ENCODE data around the gene DOCK3. TPM values are rescaled to one million over a fixed set of nuclear protein-coding genes. Genes with fewer than 3 reads are reported as not detected.

DOCK3 gene
- total and polyA plus RNA-seq, 10 of the 15 experiments (the other 5 are each of a cell fraction or from before 2014, with no cell fraction given), result 0.02 to 0.52 (median 0.04) TPM; not detected in 5

DNA sequence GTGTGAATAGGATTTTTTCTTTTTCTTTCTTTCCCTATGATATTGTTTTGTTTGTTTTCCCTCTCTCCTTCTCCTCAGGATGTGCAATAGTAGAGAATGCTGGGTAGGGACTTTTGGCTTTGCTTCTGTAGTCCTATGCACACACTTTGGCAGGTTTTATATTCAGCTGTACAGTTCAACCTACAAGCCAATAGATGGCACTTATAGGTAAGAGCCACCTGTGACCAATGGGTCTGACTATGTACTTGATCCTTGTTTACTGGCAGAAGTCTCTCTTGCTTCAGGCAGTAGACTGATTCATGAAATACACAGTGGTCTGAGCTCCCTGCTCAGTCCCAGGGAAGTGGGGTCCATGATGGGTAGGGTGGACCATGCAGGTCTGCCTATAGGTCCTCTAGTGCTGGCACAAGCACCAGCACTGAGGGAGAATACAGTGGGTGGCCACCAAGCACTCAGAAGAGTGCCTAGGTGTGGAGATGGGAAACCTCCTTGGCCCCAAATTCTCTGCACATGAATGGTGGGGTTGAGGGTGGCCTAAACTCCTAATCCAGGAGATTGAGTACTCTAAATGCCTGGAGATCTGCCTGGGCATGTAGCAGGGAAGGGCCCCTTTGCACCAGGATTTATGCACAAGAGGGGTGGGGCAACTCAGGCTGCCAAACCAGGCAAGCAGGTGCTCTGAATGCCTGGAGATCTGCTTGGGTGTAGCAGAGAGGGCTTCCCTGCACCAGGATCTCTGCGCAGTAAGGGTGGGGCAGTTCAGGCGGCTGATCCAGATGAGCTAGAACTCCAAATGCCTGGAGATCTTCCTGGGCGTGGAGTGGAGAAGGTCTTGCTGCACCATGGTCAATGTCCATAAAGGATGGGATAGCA is 176.1 kb downstream of the DOCK3 start (continued):
- no peak for TF ChIP-seq YBX1 (IDR thresholded peaks at IDR 0.05)
- TF ChIP-seq, protein P1, sequence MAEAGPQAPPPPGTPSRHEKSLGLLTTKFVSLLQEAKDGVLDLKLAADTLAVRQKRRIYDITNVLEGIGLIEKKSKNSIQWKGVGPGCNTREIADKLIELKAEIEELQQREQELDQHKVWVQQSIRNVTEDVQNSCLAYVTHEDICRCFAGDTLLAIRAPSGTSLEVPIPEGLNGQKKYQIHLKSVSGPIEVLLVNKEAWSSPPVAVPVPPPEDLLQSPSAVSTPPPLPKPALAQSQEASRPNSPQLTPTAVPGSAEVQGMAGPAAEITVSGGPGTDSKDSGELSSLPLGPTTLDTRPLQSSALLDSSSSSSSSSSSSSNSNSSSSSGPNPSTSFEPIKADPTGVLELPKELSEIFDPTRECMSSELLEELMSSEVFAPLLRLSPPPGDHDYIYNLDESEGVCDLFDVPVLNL (IDR thresholded peaks at IDR 0.05; ENCODE audit: low read depth, low read length), result no peak
- no peak for TF ChIP-seq EZH2 (IDR thresholded peaks at IDR 0.05; ENCODE audit: borderline replicate concordance, control insufficient read depth, low read depth, low read length)
- TF ChIP-seq ETV6 (conservative IDR thresholded peaks at IDR 0.05 in 1 of 2, IDR thresholded peaks at IDR 0.05 in 1 of 2; ENCODE audit: borderline replicate concordance in 1 of 2, low read depth in 1 of 2), result no peak
- TF ChIP-seq ATF7 (IDR thresholded peaks at IDR 0.05; ENCODE audit: low read depth), result no peak

DNA sequence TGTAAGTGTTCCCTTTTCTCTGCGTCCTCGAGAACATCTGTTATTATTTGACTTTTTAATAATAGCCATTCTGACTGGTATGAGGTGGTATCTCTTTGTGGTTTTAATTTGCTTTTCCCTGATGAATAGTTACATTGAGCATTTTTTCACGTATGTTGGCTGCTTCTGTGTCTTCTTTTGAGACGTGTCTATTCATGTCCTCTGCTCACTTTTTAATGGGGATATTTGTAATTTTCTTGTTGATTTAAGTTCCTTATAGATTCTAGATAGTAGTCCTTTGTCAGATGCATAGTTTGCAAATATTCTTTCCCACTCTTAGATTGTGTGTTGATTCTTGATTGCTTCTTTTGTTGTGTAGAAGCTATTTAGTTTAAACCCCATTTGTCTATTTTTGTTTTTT is 179.2 kb downstream of the DOCK3 start:
- Histone ChIP-seq H2AFZ (ENCODE audit: control insufficient read depth, low read depth, low read length) (no peak overlapping the region), H3K27me3 (replicated peaks in 1 of 2; ENCODE audit: control insufficient read depth in 2 of 2, insufficient read depth in 2 of 2, low read length in 1 of 2) (no peaks in the 10 kb centered on the region), H3K4me3 (no peak overlapping the region), H4K20me1 (ENCODE audit: control insufficient read depth, insufficient read depth) (no peaks in the 10 kb centered on the region), H3K27ac (ENCODE audit: control insufficient read depth, insufficient read depth) (no peak overlapping the region), H3K9ac (ENCODE audit: control insufficient read depth, insufficient read depth, low read length) (no peak overlapping the region), H3K4me1 (ENCODE audit: control insufficient read depth, insufficient read depth, low read length) (no peaks in the 10 kb centered on the region), H3K4me2 (ENCODE audit: control insufficient read depth, insufficient read depth) (no peak overlapping the region), H3K79me2 (ENCODE audit: control insufficient read depth, insufficient read depth, low read length) (no peaks in the 10 kb centered on the region), H3K36me3 (ENCODE audit: control insufficient read depth in 2 of 2, insufficient read depth in 2 of 2, low read length in 1 of 2) (no peaks in the 10 kb centered on the region), H3K9me3 (replicated peaks; ENCODE audit: control insufficient read depth, insufficient read depth, low read length) (no peaks in the 10 kb centered on the region)
- ChIA-PET SMC1A (ENCODE audit: uncharacterized antibody, unreplicated experiment) (no interaction called here), CTCF (no interaction called here), RAD21 (ENCODE audit: unreplicated experiment) (no interaction called here), POLR2A (no interaction called here)
- no peak for FAIRE-seq
- TF ChIP-seq, protein P2, sequence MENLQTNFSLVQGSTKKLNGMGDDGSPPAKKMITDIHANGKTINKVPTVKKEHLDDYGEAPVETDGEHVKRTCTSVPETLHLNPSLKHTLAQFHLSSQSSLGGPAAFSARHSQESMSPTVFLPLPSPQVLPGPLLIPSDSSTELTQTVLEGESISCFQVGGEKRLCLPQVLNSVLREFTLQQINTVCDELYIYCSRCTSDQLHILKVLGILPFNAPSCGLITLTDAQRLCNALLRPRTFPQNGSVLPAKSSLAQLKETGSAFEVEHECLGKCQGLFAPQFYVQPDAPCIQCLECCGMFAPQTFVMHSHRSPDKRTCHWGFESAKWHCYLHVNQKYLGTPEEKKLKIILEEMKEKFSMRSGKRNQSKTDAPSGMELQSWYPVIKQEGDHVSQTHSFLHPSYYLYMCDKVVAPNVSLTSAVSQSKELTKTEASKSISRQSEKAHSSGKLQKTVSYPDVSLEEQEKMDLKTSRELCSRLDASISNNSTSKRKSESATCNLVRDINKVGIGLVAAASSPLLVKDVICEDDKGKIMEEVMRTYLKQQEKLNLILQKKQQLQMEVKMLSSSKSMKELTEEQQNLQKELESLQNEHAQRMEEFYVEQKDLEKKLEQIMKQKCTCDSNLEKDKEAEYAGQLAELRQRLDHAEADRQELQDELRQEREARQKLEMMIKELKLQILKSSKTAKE (IDR thresholded peaks at IDR 0.05; ENCODE audit: low read depth, poor library complexity, severe bottlenecking), result no peak
- TF ChIP-seq, protein P3, sequence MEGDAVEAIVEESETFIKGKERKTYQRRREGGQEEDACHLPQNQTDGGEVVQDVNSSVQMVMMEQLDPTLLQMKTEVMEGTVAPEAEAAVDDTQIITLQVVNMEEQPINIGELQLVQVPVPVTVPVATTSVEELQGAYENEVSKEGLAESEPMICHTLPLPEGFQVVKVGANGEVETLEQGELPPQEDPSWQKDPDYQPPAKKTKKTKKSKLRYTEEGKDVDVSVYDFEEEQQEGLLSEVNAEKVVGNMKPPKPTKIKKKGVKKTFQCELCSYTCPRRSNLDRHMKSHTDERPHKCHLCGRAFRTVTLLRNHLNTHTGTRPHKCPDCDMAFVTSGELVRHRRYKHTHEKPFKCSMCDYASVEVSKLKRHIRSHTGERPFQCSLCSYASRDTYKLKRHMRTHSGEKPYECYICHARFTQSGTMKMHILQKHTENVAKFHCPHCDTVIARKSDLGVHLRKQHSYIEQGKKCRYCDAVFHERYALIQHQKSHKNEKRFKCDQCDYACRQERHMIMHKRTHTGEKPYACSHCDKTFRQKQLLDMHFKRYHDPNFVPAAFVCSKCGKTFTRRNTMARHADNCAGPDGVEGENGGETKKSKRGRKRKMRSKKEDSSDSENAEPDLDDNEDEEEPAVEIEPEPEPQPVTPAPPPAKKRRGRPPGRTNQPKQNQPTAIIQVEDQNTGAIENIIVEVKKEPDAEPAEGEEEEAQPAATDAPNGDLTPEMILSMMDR (IDR thresholded peaks at IDR 0.05 in 2 of 3, conservative IDR thresholded peaks at IDR 0.05 in 1 of 3; ENCODE audit: control insufficient read depth in 2 of 3, extremely low read depth in 1 of 3, insufficient read depth in 1 of 3, low read depth in 3 of 3, low read length in 3 of 3), result no peak
- TF ChIP-seq, protein P4, sequence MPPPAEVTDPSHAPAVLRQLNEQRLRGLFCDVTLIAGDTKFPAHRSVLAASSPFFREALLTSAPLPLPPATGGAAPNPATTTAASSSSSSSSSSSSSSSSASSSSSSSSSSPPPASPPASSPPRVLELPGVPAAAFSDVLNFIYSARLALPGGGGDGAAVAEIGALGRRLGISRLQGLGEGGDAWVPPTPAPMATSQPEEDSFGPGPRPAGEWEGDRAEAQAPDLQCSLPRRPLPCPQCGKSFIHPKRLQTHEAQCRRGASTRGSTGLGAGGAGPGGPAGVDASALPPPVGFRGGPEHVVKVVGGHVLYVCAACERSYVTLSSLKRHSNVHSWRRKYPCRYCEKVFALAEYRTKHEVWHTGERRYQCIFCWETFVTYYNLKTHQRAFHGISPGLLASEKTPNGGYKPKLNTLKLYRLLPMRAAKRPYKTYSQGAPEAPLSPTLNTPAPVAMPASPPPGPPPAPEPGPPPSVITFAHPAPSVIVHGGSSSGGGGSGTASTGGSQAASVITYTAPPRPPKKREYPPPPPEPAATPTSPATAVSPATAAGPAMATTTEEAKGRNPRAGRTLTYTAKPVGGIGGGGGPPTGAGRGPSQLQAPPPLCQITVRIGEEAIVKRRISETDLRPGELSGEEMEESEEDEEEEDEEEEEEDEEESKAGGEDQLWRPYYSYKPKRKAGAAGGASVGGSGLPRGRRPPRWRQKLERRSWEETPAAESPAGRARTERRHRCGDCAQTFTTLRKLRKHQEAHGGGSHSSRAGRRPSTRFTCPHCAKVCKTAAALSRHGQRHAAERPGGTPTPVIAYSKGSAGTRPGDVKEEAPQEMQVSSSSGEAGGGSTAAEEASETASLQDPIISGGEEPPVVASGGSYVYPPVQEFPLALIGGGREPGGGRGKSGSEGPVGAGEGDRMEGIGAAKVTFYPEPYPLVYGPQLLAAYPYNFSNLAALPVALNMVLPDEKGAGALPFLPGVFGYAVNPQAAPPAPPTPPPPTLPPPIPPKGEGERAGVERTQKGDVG (CRISPR knock-in tag; IDR thresholded peaks at IDR 0.05), result no peak
- intact Hi-C loops (cut with micrococcal nuclease; ENCODE audit: unreplicated experiment) (no loop called here), in situ Hi-C loops (cut with MboI) (no loop called here)
- DNase-seq (ENCODE audit: low read depth, low spot score), result no peak
- BruUV-seq (replicated peaks), result no TSS peak
- ATAC-seq, result no peak
- WGBS (ENCODE audit: insufficient coverage, insufficient replicate concordance, low lambda C conversion rate, missing lambda C conversion rate), result 11% methylated on average over 4 of the region's 4 CpGs
